Loucy (cell line): ENCODE data around the gene S1PR2.
A peak's percentile ranks its signal among the peaks of the same experiment; 100 is the strongest.

Experiments used
- H2AFZ ChIP-seq: fragments of 200-600 bp; sonication (generic); 2 replicates; pipeline ENCODE4 v1.6.0; 2016; ENCODE audit warnings: antibody characterized with exemption, mild to moderate bottlenecking, low read length, moderate library complexity
- H3F3A ChIP-seq: fragments of 200-600 bp; 2 replicates; pipeline ENCODE4 v1.6.0; 2016; ENCODE audit warnings: antibody characterized with exemption, low read depth, mild to moderate bottlenecking
- H3K27me3 ChIP-seq: fragments of 200-600 bp; sonication (generic); 2 replicates; pipeline ENCODE4 v1.6.1; 2014; ENCODE audit warnings: low read length, mild to moderate bottlenecking; ENCODE audit not compliant: insufficient read depth, poor library complexity, severe bottlenecking
- H3K36me3 ChIP-seq: fragments of 200-600 bp; sonication (generic); 2 replicates; pipeline ENCODE4 v1.6.1; 2016; ENCODE audit warnings: low read length; ENCODE audit not compliant: insufficient read depth
- H3K4me1 ChIP-seq: fragments of 200-600 bp; sonication (generic); 2 replicates; pipeline ENCODE4 v1.5.1; 2014; ENCODE audit warnings: low read length, mild to moderate bottlenecking; ENCODE audit not compliant: insufficient read depth, poor library complexity, severe bottlenecking
- H3K4me2 ChIP-seq: fragments of 200-600 bp; sonication (generic); 2 replicates; pipeline ENCODE4 v1.6.0; 2014; ENCODE audit warnings: antibody characterized with exemption, low read length, low read depth, mild to moderate bottlenecking; ENCODE audit not compliant: poor library complexity, severe bottlenecking
- H3K4me3 ChIP-seq: fragments of 200-600 bp; sonication (generic); 2 replicates; pipeline ENCODE4 v1.5.1; 2014; ENCODE audit warnings: low read length, mild to moderate bottlenecking, mixed read lengths; ENCODE audit not compliant: poor library complexity, severe bottlenecking
- H3K79me2 ChIP-seq: fragments of 200-600 bp; sonication (generic); 2 replicates; pipeline ENCODE4 v1.6.1; 2014; ENCODE audit warnings: low read length; ENCODE audit not compliant: insufficient read depth
- H3K9ac ChIP-seq: fragments of 200-600 bp; sonication (generic); 2 replicates; pipeline ENCODE4 v1.6.0; 2014; ENCODE audit warnings: mild to moderate bottlenecking, low read depth, low read length, moderate library complexity; ENCODE audit not compliant: poor library complexity, severe bottlenecking
- H3K9me2 ChIP-seq: fragments of 200-600 bp; sonication (generic); replicated peaks from 2 replicates; pipeline ENCODE4 v1.6.1; 2016; ENCODE audit warnings: low read depth, low read length, mixed read lengths
- H3K9me3 ChIP-seq: fragments of 200-600 bp; sonication (generic); 2 replicates; pipeline ENCODE4 v1.6.1; 2014; ENCODE audit warnings: mild to moderate bottlenecking, antibody characterized with exemption, low read length, low read depth; ENCODE audit not compliant: insufficient read depth
- H4K20me1 ChIP-seq: fragments of 200-600 bp; sonication (generic); 2 replicates; pipeline ENCODE4 v1.6.0; 2014; ENCODE audit warnings: antibody characterized with exemption, low read length, mild to moderate bottlenecking; ENCODE audit not compliant: insufficient read depth, poor library complexity, severe bottlenecking
- EZH2phosphoT487 ChIP-seq: fragments of 200-600 bp; IDR thresholded peaks from 2 replicates; pipeline ENCODE4 v1.6.1; 2018; ENCODE audit warnings: antibody characterized with exemption, mild to moderate bottlenecking, moderate library complexity, borderline replicate concordance
- TF ChIP-seq, protein P1 (sequence below): fragments of 200-600 bp; sonication (generic); conservative IDR thresholded peaks from 2 replicates; pipeline ENCODE4 v1.5.1; 2014; ENCODE audit warnings: mild to moderate bottlenecking, antibody characterized with exemption, low read length

S1PR2 gene

DNA sequence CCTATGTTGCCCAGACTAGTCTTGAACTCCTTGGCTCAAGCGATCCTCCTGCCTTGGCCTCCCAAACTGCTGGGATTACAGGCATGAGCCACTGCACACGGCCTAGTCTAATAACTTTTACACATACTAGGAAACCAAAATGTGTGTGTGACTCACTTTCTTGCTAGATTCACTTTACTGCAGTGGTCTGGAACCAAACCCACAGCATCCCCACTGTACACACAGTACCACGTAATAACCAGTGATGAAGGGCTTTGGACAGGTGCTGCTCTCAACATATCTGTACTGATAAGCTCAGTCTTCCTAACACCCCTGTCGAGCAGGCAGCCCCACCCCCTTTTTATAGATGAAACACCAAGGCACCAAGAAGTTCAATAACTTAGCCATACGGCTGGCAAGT, 41.5 kb downstream of the S1PR2 start:
- no peaks in the 10 kb centered on the region for H3F3A ChIP-seq
- H3K27me3 ChIP-seq = no peaks in the 10 kb centered on the region
- no peaks in the 10 kb centered on the region for H3K9me3 ChIP-seq
- no peak for TF ChIP-seq EZH2phosphoT487
- TF ChIP-seq, protein P1, sequence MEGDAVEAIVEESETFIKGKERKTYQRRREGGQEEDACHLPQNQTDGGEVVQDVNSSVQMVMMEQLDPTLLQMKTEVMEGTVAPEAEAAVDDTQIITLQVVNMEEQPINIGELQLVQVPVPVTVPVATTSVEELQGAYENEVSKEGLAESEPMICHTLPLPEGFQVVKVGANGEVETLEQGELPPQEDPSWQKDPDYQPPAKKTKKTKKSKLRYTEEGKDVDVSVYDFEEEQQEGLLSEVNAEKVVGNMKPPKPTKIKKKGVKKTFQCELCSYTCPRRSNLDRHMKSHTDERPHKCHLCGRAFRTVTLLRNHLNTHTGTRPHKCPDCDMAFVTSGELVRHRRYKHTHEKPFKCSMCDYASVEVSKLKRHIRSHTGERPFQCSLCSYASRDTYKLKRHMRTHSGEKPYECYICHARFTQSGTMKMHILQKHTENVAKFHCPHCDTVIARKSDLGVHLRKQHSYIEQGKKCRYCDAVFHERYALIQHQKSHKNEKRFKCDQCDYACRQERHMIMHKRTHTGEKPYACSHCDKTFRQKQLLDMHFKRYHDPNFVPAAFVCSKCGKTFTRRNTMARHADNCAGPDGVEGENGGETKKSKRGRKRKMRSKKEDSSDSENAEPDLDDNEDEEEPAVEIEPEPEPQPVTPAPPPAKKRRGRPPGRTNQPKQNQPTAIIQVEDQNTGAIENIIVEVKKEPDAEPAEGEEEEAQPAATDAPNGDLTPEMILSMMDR = no peak
- peak overlapping the region; percentile 53 for H3K4me3 ChIP-seq
- H2AFZ ChIP-seq = no peak overlapping the region
- H3K9me2 ChIP-seq = no peaks in the 10 kb centered on the region
- H3K79me2 ChIP-seq = peaks cover 98% of the 10 kb centered on the region
- H4K20me1 ChIP-seq = peaks cover 85% of the 10 kb centered on the region
- peak overlapping the region; percentile 71 for H3K4me2 ChIP-seq
- peak overlapping the region; percentile 56 for H3K9ac ChIP-seq
- peaks cover 25% of the 10 kb centered on the region for H3K4me1 ChIP-seq
- H3K36me3 ChIP-seq = peaks cover 32% of the 10 kb centered on the region; the same call in 1 of the 2 replicates

DNA sequence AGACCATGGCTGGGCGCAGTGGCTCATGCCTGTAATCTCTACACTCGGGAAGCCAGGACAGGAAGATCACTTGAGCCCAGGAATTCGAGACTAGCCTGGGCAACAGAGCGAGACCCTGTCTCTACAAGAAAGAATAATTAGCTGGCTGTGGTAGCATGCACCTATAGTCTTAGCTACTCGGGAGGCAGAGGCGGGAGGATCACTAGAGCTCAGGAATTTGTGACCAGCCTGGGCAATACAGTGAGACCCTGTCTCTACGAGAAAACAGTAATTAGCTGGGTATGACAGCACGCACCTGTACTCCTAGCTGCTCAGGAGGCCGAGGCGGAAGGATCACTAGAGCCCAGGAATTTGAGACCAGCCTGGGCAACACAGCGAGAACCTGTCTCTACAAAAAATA, 43.8 kb downstream of the S1PR2 start:
- H3K9ac ChIP-seq = no peak overlapping the region
- H4K20me1 ChIP-seq = peaks cover 82% of the 10 kb centered on the region
- peaks cover 14% of the 10 kb centered on the region for H3K4me1 ChIP-seq
- H3K36me3 ChIP-seq = peaks cover 46% of the 10 kb centered on the region; the same call in 1 of the 2 replicates
- H3K4me2 ChIP-seq = no peak overlapping the region
- H2AFZ ChIP-seq = no peak overlapping the region
- no peaks in the 10 kb centered on the region for H3K9me2 ChIP-seq
- H3K4me3 ChIP-seq = no peak overlapping the region
- peaks cover 96% of the 10 kb centered on the region for H3K79me2 ChIP-seq
- H3K27me3 ChIP-seq = no peaks in the 10 kb centered on the region
- H3K9me3 ChIP-seq = no peaks in the 10 kb centered on the region
- no peaks in the 10 kb centered on the region for H3F3A ChIP-seq
- TF ChIP-seq, protein P1 = no peak
- no peak for TF ChIP-seq EZH2phosphoT487

DNA sequence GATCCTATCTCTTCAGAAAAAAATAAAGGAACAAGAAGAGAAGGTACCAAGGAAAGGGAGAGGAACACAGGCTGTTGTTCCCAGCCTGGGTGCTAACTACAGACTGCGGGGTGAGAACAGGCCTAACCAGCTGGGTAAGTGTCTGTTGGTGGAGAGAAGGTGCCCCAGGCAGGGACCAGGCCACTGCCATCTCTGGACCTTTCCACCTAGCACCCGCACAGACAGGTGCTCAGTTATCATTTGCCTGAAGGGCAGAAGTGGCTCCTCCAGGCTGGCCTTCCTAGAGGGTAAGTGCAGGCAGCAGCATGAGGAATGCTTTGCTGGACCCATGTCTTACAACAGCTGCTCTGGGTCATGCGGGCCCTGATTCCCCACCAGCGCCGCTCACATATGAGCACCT, 46.5 kb downstream of the S1PR2 start:
- Histone ChIP-seq H3K9me3 (no peaks in the 10 kb centered on the region), H3K79me2 (peaks cover 85% of the 10 kb centered on the region), H3K9ac (no peak overlapping the region), H3K9me2 (no peaks in the 10 kb centered on the region), H3K4me2 (no peak overlapping the region), H3K27me3 (no peaks in the 10 kb centered on the region), H4K20me1 (peaks cover 66% of the 10 kb centered on the region), H3K4me3 (no peak overlapping the region), H3K4me1 (peaks cover 3% of the 10 kb centered on the region), H2AFZ (no peak overlapping the region), H3F3A (no peaks in the 10 kb centered on the region), H3K36me3 (peaks cover 70% of the 10 kb centered on the region; the same call in 1 of the 2 replicates)
- no peak for TF ChIP-seq EZH2phosphoT487
- TF ChIP-seq, protein P1 = no peak
